Natural killer cell (primary cell): ENCODE measurements around the gene SLC2A9. TPM values are rescaled to one million over a fixed set of nuclear protein-coding genes. Genes with fewer than 3 reads are reported as not detected.

Source experiments
- ATAC-seq, 3 donors: fragments of 150-1000 bp in 2 of 3; fragments of 200-7000 bp in 1 of 3; cut with Tn5 transposase; 1 replicate in 1 of 3; 2 replicates in 2 of 3; pipeline ENCODE4 v1.10.0; 2021; ENCODE audit warnings: mild to moderate bottlenecking in 2 of 3, moderate library complexity in 2 of 3
- DNase-seq, 2 donors: peaks; one replicate each; pipeline versions ENCODE4 v3.0.0 to v3.0.0-alpha.2; 2013 to 2021; ENCODE audit warnings: mixed read lengths in 1 of 2
- H3K27ac ChIP-seq: one replicate; pipeline ENCODE4 v1.5.1; 2013; ENCODE audit warnings: mild to moderate bottlenecking, low read length
- H3K27me3 ChIP-seq: one replicate; pipeline ENCODE4 v1.6.1; 2013; ENCODE audit warnings: low read length; ENCODE audit not compliant: control insufficient read depth, insufficient read depth
- H3K36me3 ChIP-seq: one replicate; pipeline ENCODE4 v1.6.1; 2013; ENCODE audit warnings: low read length; ENCODE audit not compliant: control insufficient read depth, insufficient read depth
- H3K4me1 ChIP-seq: one replicate; pipeline ENCODE4 v1.6.1; 2013; ENCODE audit warnings: low read length; ENCODE audit not compliant: control insufficient read depth, insufficient read depth
- H3K4me3 ChIP-seq: one replicate; pipeline ENCODE4 v1.5.1; 2013; ENCODE audit warnings: low read length
- H3K9me3 ChIP-seq: one replicate; pipeline ENCODE4 v1.6.1; 2013; ENCODE audit warnings: low read length; ENCODE audit not compliant: control insufficient read depth, insufficient read depth
- H3K27ac Mint-ChIP-seq, 2 donors: one replicate each; pipeline ENCODE4 v1.8.0; 2022; ENCODE audit warnings: mild to moderate bottlenecking in 2 of 2, mixed read lengths in 2 of 2, moderate library complexity in 1 of 2
- H3K27me3 Mint-ChIP-seq, 2 donors: one replicate each; pipeline ENCODE4 v1.8.0; 2022; ENCODE audit warnings: low read depth in 2 of 2, mixed read lengths in 2 of 2
- H3K36me3 Mint-ChIP-seq: one replicate; pipeline ENCODE4 v1.8.0; 2022; ENCODE audit warnings: mixed read lengths
- H3K4me1 Mint-ChIP-seq, 2 donors: one replicate each; pipeline ENCODE4 v1.8.0; 2022; ENCODE audit warnings: mixed read lengths in 2 of 2
- H3K4me3 Mint-ChIP-seq: one replicate; pipeline ENCODE4 v1.8.0; 2022; ENCODE audit warnings: mild to moderate bottlenecking, moderate library complexity, mixed read lengths
- H3K9me3 Mint-ChIP-seq, 2 donors: one replicate each; pipeline ENCODE4 v1.8.0; 2022; ENCODE audit warnings: mixed read lengths in 2 of 2
- WGBS: methylation state at CpG from one replicate; pipeline ENCODE4 v1.1.7; 2013; ENCODE audit warnings: missing lambda C conversion rate; ENCODE audit not compliant: insufficient coverage; 5-methylcytosine and 5-hydroxymethylcytosine counted together
- intact Hi-C: fragments of 100-400 bp; cut with micrococcal nuclease; formaldehyde crosslinking; loops from one replicate; pipeline ENCODE4 v1.14.2; 2022
- total RNA-seq, 4 donors: library from RNA; stranded (reverse); fragments of 120-200 nt in 1 of 4; gene quantifications; one replicate each; pipeline versions ENCODE4 v1.2.3 to v1.2.4, GENCODE V29; 2013 to 2022
- TF ChIP-seq, protein P1 (sequence below): fragments of 200-600 bp; IDR thresholded peaks from one replicate; pipeline ENCODE4 v1.8.0; 2022; ENCODE audit warnings: antibody characterized with exemption

SLC2A9 gene
- total RNA-seq, 3 donors from 2014 or later (not counting 1 experiment from before 2014, with no cell fraction given), result 1.5 to 5.5 (median 3.9) TPM

DNA sequence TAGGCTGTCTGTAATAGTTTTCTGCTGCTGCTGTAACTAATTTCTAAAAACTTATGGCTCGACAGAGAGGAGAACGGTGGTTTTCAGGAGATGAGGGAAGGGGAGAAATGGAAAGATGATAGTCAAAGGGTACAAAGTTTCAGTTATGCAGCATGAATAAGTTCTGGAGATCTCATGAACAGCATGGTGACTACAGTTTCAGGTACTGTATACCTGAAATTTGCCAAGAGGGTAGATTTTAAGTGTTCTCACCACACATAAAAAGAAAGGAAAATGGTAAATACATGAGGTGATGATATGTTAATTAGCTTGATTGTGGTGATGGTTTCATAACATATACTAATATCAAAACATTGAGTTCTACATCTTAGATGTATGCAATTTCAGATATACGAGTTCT lies 205.0 kb downstream of the SLC2A9 start:
- H3K27me3 Mint-ChIP-seq, result peaks cover 13 to 16% of the 10 kb centered on the region in 2 donors
- Histone ChIP-seq H3K4me1 (no peaks in the 10 kb centered on the region), H3K27ac (no peak overlapping the region), H3K9me3 (no peaks in the 10 kb centered on the region), H3K4me3 (no peak overlapping the region), H3K36me3 (no peaks in the 10 kb centered on the region), H3K27me3 (no peaks in the 10 kb centered on the region)
- intact Hi-C loops, result no loop called here
- ATAC-seq (no peak), DNase-seq (no peak)
- H3K4me1 Mint-ChIP-seq, result peaks cover 12 to 14% of the 10 kb centered on the region in 2 donors
- no peak overlapping the region for H3K27ac Mint-ChIP-seq
- TF ChIP-seq, protein P1, sequence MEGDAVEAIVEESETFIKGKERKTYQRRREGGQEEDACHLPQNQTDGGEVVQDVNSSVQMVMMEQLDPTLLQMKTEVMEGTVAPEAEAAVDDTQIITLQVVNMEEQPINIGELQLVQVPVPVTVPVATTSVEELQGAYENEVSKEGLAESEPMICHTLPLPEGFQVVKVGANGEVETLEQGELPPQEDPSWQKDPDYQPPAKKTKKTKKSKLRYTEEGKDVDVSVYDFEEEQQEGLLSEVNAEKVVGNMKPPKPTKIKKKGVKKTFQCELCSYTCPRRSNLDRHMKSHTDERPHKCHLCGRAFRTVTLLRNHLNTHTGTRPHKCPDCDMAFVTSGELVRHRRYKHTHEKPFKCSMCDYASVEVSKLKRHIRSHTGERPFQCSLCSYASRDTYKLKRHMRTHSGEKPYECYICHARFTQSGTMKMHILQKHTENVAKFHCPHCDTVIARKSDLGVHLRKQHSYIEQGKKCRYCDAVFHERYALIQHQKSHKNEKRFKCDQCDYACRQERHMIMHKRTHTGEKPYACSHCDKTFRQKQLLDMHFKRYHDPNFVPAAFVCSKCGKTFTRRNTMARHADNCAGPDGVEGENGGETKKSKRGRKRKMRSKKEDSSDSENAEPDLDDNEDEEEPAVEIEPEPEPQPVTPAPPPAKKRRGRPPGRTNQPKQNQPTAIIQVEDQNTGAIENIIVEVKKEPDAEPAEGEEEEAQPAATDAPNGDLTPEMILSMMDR, result no peak
- H3K4me3 Mint-ChIP-seq, result no peak overlapping the region
- WGBS, result 89% methylated on average over 2 of the region's 3 CpGs
- no peaks in the 10 kb centered on the region for H3K36me3 Mint-ChIP-seq
- no peaks in the 10 kb centered on the region for H3K9me3 Mint-ChIP-seq

DNA sequence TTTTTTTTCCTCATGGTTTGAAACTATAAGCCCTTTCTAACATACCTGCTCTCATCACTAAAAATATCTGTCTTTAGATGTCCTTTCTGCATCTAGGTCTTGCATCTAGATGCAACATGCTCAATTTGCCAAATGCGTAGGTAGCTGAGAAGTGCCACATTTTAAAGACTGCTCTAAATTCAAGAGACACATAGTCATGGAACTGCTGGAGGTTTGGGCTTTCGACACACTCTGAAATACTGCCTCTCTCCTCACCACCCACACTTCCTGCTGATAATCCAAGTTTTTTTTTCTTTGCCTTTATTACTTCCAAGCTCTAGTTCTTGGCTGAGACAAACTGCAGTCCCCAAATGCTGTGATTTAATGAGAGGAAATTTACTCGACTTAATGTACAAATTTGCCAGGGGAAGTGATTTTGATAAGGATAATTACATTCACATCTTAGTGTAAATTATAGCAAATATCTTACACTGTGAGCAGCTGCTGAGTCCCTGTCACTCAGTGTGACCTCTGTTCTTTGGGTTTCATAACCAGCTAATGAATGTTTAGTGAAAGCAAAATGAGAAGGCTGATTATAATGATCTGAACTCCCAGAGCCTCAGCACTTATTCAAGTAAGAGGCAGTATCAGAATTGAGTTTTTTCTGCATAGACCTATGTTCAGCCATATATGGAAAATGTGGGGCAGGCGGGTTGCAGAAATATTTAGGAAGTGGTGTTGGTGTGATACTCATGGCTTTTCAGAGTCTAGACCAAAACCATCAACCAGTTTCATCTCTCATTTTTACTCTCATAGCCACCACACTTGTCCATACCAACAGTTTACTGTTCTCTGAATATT lies 208.6 kb downstream of the SLC2A9 start:
- intact Hi-C loops, result no loop called here
- Mint-ChIP-seq H3K27me3 (peaks cover 18 to 27% of the 10 kb centered on the region in 2 donors), H3K4me1 (peaks cover 12 to 14% of the 10 kb centered on the region in 2 donors), H3K4me3 (no peak overlapping the region), H3K9me3 (no peaks in the 10 kb centered on the region), H3K27ac (no peak overlapping the region), H3K36me3 (no peaks in the 10 kb centered on the region)
- ATAC-seq (peak; percentile 24 to 70 (median 37)), DNase-seq (no peak)
- no peaks in the 10 kb centered on the region for H3K9me3 ChIP-seq
- no peaks in the 10 kb centered on the region for H3K36me3 ChIP-seq
- TF ChIP-seq, protein P1, result no peak
- H3K27ac ChIP-seq, result no peak overlapping the region
- 65% methylated on average over 2 of the region's 4 CpGs for WGBS
- H3K27me3 ChIP-seq, result no peaks in the 10 kb centered on the region
- H3K4me3 ChIP-seq, result no peak overlapping the region
- H3K4me1 ChIP-seq, result no peaks in the 10 kb centered on the region

DNA sequence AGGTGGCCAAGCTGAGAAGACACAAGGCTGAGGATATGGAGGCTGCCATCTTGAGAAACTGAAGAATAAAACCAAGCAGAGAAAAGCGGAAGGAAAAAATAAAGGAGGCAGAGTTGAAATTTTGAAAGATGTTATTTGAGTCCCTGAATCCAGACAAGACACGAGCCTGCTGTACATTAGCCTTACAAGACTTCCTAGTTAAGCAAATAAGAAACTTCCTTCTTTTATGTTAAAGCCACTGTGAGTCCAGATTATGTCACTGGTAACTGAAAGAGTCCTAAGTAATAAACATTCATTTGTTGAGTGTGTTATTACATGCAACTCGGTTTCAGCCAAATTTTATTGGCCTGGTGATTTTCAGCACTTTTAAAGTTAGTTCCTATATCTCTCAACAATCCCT lies 209.5 kb downstream of the SLC2A9 start:
- DNase-seq, result no peak
- H3K9me3 Mint-ChIP-seq, result no peaks in the 10 kb centered on the region
- H3K27me3 Mint-ChIP-seq, result peaks cover 15 to 22% of the 10 kb centered on the region in 2 donors
- H3K4me3 Mint-ChIP-seq, result no peak overlapping the region
- TF ChIP-seq, protein P1, result no peak
- intact Hi-C loops, result no loop called here
- H3K27ac Mint-ChIP-seq, result no peak overlapping the region
- Histone ChIP-seq H3K27ac (no peak overlapping the region), H3K27me3 (no peaks in the 10 kb centered on the region), H3K9me3 (no peaks in the 10 kb centered on the region), H3K4me1 (no peaks in the 10 kb centered on the region), H3K4me3 (no peak overlapping the region), H3K36me3 (no peaks in the 10 kb centered on the region)
- ATAC-seq, result no peak
- H3K36me3 Mint-ChIP-seq, result no peaks in the 10 kb centered on the region
- H3K4me1 Mint-ChIP-seq, result peaks cover 12 to 14% of the 10 kb centered on the region in 2 donors
- 75% methylated on average over 2 of the region's 3 CpGs for WGBS
